Stimulated activated CD8-positive, alpha-beta memory T cell treated with anti-CD3 and anti-CD28 coated beads, Interleukin-12 subunit alpha, Interleukin-12 subunit beta, amount 100 ng/mL, for 4 hours (primary cell): ENCODE results near the gene DLG2.

ENCODE experiments used
- DNase-seq: peaks from one replicate; pipeline ENCODE4 v3.0.0-alpha.2; 2020; ENCODE audit warnings: low read depth

The DLG2 gene

GRCh38 chr11:83677730-83678129 lies 1949.4 kb downstream of the DLG2 start:
- no peak for DNase-seq

GRCh38 chr11:83676056-83676601 lies 1951.0 kb downstream of the DLG2 start:
- no peak for DNase-seq

- no peak for DNase-seq
These were observed 1952.8 kb downstream of the DLG2 start for GRCh38 chr11:83674102-83674896.

GRCh38 chr11:83671289-83671688 lies 1955.9 kb downstream of the DLG2 start:
- no peak for DNase-seq

- DNase-seq, result no peak
These were observed 1961.0 kb downstream of the DLG2 start for GRCh38 chr11:83666149-83666548.

- no peak for DNase-seq
These were observed 1963.2 kb downstream of the DLG2 start for GRCh38 chr11:83663988-83664387.

- no peak for DNase-seq
These were observed 1963.7 kb downstream of the DLG2 start for GRCh38 chr11:83663446-83663845.

GRCh38 chr11:83662494-83662893 lies 1964.7 kb downstream of the DLG2 start:
- no peak for DNase-seq

- no peak for DNase-seq
These were observed 1965.4 kb downstream of the DLG2 start for GRCh38 chr11:83661491-83662350.

GRCh38 chr11:83659466-83659865 lies 1967.7 kb downstream of the DLG2 start:
- no peak for DNase-seq

GRCh38 chr11:83656796-83657330 lies 1970.3 kb downstream of the DLG2 start:
- no peak for DNase-seq

- no peak for DNase-seq
These were observed 1971.2 kb downstream of the DLG2 start for GRCh38 chr11:83655976-83656375.

- DNase-seq, result no peak
These were observed 1977.7 kb downstream of the DLG2 start for GRCh38 chr11:83649528-83649855.

- DNase-seq, result no peak
These were observed 1978.3 kb downstream of the DLG2 start for GRCh38 chr11:83648610-83649527.

GRCh38 chr11:83645561-83645960 lies 1981.6 kb downstream of the DLG2 start:
- DNase-seq, result no peak

- no peak for DNase-seq
These were observed 1984.0 kb downstream of the DLG2 start for GRCh38 chr11:83643115-83643514.

GRCh38 chr11:83642500-83642899 lies 1984.6 kb downstream of the DLG2 start:
- no peak for DNase-seq

GRCh38 chr11:83641511-83641910 lies 1985.6 kb downstream of the DLG2 start:
- no peak for DNase-seq

GRCh38 chr11:83639995-83640758 lies 1987.0 kb downstream of the DLG2 start:
- no peak for DNase-seq

- no peak for DNase-seq
These were observed 1992.0 kb downstream of the DLG2 start for GRCh38 chr11:83635166-83635565.

- no peak for DNase-seq
These were observed 1996.9 kb downstream of the DLG2 start for GRCh38 chr11:83630211-83630610.
